Heart left ventricle (tissue), 16 donors: ENCODE measurements around the gene LIMS2. TPM values are rescaled to one million over a fixed set of nuclear protein-coding genes. Genes with fewer than 3 reads are reported as not detected.
A peak's percentile ranks its signal among the peaks of the same experiment; 100 is the strongest.

Experiments used
- ATAC-seq, 4 donors: fragments of 200-7000 bp; cut with Tn5 transposase; one replicate each; pipeline ENCODE4 v1.9.1; 2020 to 2022; ENCODE audit warnings: moderate library complexity in 4 of 4, mild to moderate bottlenecking in 3 of 4, moderate number of reproducible peaks in 1 of 4
- DNase-seq, 5 donors: peaks; one replicate each; pipeline ENCODE4 v3.0.0-alpha.2; 2020
- H3K27ac ChIP-seq, 12 donors: fragments of 200-600 bp; sonication (generic) in 4 of 12; one replicate each; pipeline versions ENCODE4 v1.5.0 to v1.8.0; 2016 to 2022; ENCODE audit warnings: mild to moderate bottlenecking in 2 of 12
- H3K27me3 ChIP-seq, 9 donors: fragments of 200-600 bp; sonication (generic) in 2 of 9; one replicate each; pipeline versions ENCODE4 v1.5.1 to v1.8.0; 2016 to 2022; ENCODE audit warnings: mild to moderate bottlenecking in 3 of 9
- H3K36me3 ChIP-seq, 9 donors: fragments of 200-600 bp; sonication (generic) in 2 of 9; one replicate each; pipeline versions ENCODE4 v1.5.0 to v1.8.0; 2018 to 2022; ENCODE audit warnings: mild to moderate bottlenecking in 2 of 9
- H3K4me1 ChIP-seq, 12 donors: fragments of 200-600 bp; sonication (generic) in 4 of 12; one replicate each; pipeline versions ENCODE4 v1.5.0 to v1.8.0; 2016 to 2022; ENCODE audit warnings: mild to moderate bottlenecking in 3 of 12
- H3K4me3 ChIP-seq, 12 donors: fragments of 200-600 bp; sonication (generic) in 4 of 12; one replicate each; pipeline versions ENCODE4 v1.5.0 to v1.8.0; 2017 to 2022; ENCODE audit warnings: mild to moderate bottlenecking in 9 of 12, moderate library complexity in 4 of 12
- H3K9me3 ChIP-seq, 12 donors: fragments of 200-600 bp; sonication (generic) in 4 of 12; one replicate each; pipeline versions ENCODE4 v1.5.0 to v1.8.0; 2016 to 2022; ENCODE audit warnings: mild to moderate bottlenecking in 1 of 12
- POLR2A ChIP-seq, 2 donors: fragments of 450-650 bp; IDR thresholded peaks; one replicate each; pipeline ENCODE4 v1.6.1; 2017; ENCODE audit warnings: antibody characterized with exemption in 2 of 2, mild to moderate bottlenecking in 2 of 2, moderate library complexity in 2 of 2
- WGBS, 4 donors: extraction: QIAGEN DNeasy Blood & Tissue Kit in 2 of 4; methylation state at CpG; one replicate each; pipeline versions ENCODE4 v1.1.5 to v1.1.7; 2013 to 2018; 5-methylcytosine and 5-hydroxymethylcytosine counted together
- intact Hi-C, 10 donors: fragments of 100-400 bp; cut with DNase I; formaldehyde crosslinking; loops; one replicate each; pipeline versions ENCODE4 v1.11.1 to v1.14.2; 2022
- polyA plus RNA-seq, 2 donors: library from polyadenylated mRNA; stranded (reverse); fragments of 200-250 nt; gene quantifications; one replicate each; pipeline ENCODE4 v1.2.3, GENCODE V29; 2013
- total RNA-seq, 9 donors: library from RNA; depleted of rRNA in 2 of 9; stranded (reverse); fragments of >200 nt in 2 of 9; fragmentation: NEBNext Ultra II Directional in 3 of 9; extraction: Animal tissue kit (Norgen Biotek cat#: 25700) in 3 of 9; gene quantifications; one replicate each; pipeline versions ENCODE4 v1.1.0 to v1.2.4, GENCODE V29; 2016 to 2023
- TF ChIP-seq, protein P1 (sequence below), 12 donors: fragments of 200-600 bp; sonication (generic) in 4 of 12; IDR thresholded peaks; one replicate each; pipeline versions ENCODE4 v1.5.0 to v1.8.0; 2018 to 2022; ENCODE audit warnings: antibody characterized with exemption in 12 of 12, mild to moderate bottlenecking in 5 of 12
- donor health status: ischemic (EF 13 %, LVEDD 7.1; RV severe dilation, severe dysfunction).
- donor health status: healthy with polysubstance abuse.
- donor health status: DM: no; HTN: yes; CAD: no.
- donor health status: DM: no; HTN: no; CAD: no.
- donor health status: ischemic (EF 25% LVEDD 6.9; RV normal size, moderate dysfunction).
- donor health status: ischemic (EF 25% LVEDD 5.7; RV mildly dilated, moderate dysfunction).
- donor health status: healthy.
- donor health status: DM: yes; HTN: yes; CAD: no.
- donor health status: ischemic (EF 35%, LVEDD 5.7; RV mildly dilated, moderate dysfunction).
- donor health status: nonischemic (EF 11% LVEDD 7.7; RV severe dilation, severe dysfunction).
- donor health status: DM: yes; HTN: yes; CAD: no.
- donor health status: PGD.
- donor health status: ischemic (EF 29% LVEDD 5.4; RV normal size, mild dysfunction).
- donor health status: nonischemic (EF 23%, LVEDD 6.1; RV moderate dilation, normal function).

LIMS2 gene
- total and polyA plus RNA-seq, 11 donors, result 97.1 to 293 (median 158) TPM

GRCh38 chr2:127704641-127705390 lies 29.5 kb upstream of the LIMS2 start:
- 67 to 76% (median 70%) methylated on average over 5 of the region's 5 CpGs for WGBS, 4 donors
- Histone ChIP-seq H3K9me3 (no peaks in the 10 kb centered on the region), H3K4me1 (peaks cover 0 to 62% (median 38%) of the 10 kb centered on the region in 12 donors), H3K27ac (peak overlapping the region in 2 of 12 donors; percentile 1 to 12), H3K36me3 (peaks cover 0 to 60% (median 45%) of the 10 kb centered on the region in 9 donors), H3K27me3 (no peaks in the 10 kb centered on the region), H3K4me3 (no peak overlapping the region)
- DNase-seq (no peak), ATAC-seq (no peak)
- intact Hi-C loops, result loop anchor here in 9 of 10 donors (5.0 to 10.0 kb wide), 7 partner anchors 53 to 190 kb away; partner anchors contain the start of genes IWS1 (in 4 of the 9), POLR2D (in 4 of the 9) and WDR33 (in 3 of the 9)
- TF ChIP-seq, protein P1, sequence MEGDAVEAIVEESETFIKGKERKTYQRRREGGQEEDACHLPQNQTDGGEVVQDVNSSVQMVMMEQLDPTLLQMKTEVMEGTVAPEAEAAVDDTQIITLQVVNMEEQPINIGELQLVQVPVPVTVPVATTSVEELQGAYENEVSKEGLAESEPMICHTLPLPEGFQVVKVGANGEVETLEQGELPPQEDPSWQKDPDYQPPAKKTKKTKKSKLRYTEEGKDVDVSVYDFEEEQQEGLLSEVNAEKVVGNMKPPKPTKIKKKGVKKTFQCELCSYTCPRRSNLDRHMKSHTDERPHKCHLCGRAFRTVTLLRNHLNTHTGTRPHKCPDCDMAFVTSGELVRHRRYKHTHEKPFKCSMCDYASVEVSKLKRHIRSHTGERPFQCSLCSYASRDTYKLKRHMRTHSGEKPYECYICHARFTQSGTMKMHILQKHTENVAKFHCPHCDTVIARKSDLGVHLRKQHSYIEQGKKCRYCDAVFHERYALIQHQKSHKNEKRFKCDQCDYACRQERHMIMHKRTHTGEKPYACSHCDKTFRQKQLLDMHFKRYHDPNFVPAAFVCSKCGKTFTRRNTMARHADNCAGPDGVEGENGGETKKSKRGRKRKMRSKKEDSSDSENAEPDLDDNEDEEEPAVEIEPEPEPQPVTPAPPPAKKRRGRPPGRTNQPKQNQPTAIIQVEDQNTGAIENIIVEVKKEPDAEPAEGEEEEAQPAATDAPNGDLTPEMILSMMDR (IDR thresholded peaks at IDR 0.05), result no peak
- no peak for TF ChIP-seq POLR2A (IDR thresholded peaks at IDR 0.05)

DNA sequence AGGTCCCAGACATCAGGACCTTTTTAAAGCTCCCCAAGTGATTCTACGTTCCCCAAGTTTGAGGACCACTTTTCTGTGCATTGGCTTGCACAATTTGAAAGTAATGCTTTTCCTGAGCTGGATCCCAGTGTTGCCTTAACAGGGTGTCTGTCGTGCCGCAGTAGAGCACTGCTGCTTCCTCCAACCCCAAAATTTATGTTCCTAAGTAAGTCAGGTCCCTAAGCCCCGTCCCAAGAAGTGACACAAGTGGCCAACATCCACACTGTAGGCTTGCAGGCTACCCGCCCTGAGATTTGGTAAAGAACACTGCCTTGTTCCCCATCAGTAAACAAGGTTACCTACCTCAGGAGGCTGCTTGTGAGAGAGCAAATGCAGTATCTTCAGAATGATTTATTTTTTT lies 28.0 kb upstream of the LIMS2 start:
- TF ChIP-seq, protein P1 (IDR thresholded peaks at IDR 0.05), result no peak
- TF ChIP-seq POLR2A (IDR thresholded peaks at IDR 0.05), result no peak
- no peaks in the 10 kb centered on the region for H3K27me3 ChIP-seq
- 92 to 95% (median 93%) methylated on average over 5 of the region's 5 CpGs for WGBS, 4 donors
- H3K4me1 ChIP-seq, result peaks cover 0 to 54% (median 38%) of the 10 kb centered on the region in 12 donors
- H3K27ac ChIP-seq, result no peak overlapping the region
- H3K4me3 ChIP-seq, result peak overlapping the region in 2 of 12 donors; percentile 78 to 88
- no peaks in the 10 kb centered on the region for H3K9me3 ChIP-seq
- H3K36me3 ChIP-seq, result peaks cover 0 to 45% (median 30%) of the 10 kb centered on the region in 9 donors
- intact Hi-C loops, result loop anchor here in 9 of 10 donors (2.0 to 10.0 kb wide), 8 partner anchors 51 to 188 kb away; partner anchors contain the start of genes IWS1 (in 4 of the 9), POLR2D (in 4 of the 9) and WDR33 (in 3 of the 9)
- DNase-seq, result no peak
- ATAC-seq, result no peak

DNA sequence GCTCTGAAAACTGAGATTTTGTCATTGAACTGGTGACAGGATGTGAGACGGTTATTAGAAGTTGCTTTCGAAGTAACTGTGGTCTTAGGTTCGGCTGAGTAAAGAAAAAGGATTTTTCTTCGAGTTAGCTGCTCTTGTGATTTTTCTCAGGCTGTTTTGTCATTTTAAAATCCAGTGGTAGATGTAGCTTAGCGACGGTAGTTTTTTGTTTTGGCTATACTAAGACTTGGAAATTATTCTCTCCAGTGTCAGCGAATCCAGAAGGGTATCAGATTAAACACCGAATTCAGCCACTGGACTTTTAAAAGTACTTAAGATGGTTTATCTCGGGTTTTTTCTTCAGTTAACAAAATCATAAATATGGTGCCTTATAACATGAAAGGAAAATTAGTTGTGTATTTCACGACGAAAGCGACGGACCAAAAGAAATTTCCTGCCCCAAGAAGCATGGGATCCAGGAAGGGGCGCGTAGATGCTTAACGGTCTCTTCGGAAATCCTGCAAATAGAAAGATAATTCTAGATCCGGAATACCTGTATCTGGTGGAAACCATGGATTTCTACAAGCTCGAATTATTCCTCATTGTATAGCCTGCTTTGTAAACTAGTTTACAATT lies 27.2 kb upstream of the LIMS2 start:
- Histone ChIP-seq H3K27ac (peak overlapping the region; percentile 90 to 99 (median 96)), H3K27me3 (no peaks in the 10 kb centered on the region), H3K9me3 (no peaks in the 10 kb centered on the region), H3K4me1 (peaks cover 0 to 46% (median 38%) of the 10 kb centered on the region in 12 donors), H3K36me3 (peaks cover 0 to 37% (median 22%) of the 10 kb centered on the region in 9 donors), H3K4me3 (peak overlapping the region; percentile 39 to 88 (median 69))
- no peak for TF ChIP-seq POLR2A (IDR thresholded peaks at IDR 0.05)
- TF ChIP-seq, protein P1 (IDR thresholded peaks at IDR 0.05), result no peak
- ATAC-seq, result no peak
- DNase-seq, result no peak
- intact Hi-C loops, result loop anchor here in 9 of 10 donors (2.0 to 10.0 kb wide), 8 partner anchors 50 to 188 kb away; partner anchors contain the start of genes IWS1 (in 4 of the 9), POLR2D (in 4 of the 9) and WDR33 (in 3 of the 9)
- 37 to 47% (median 40%) methylated on average over 19 of the region's 19 CpGs for WGBS, 4 donors
